Stimulated activated CD8-positive, alpha-beta memory T cell treated with anti-CD3 and anti-CD28 coated beads, Interleukin-12 subunit alpha, Interleukin-12 subunit beta, amount 100 ng/mL, for 1 hour (primary cell): Measurements from ENCODE around the gene TBC1D22A.
A peak's percentile ranks its signal among the peaks of the same experiment; 100 is the strongest.
"Not testable (repeated sequence)": the region's sequence is repeated elsewhere in the genome, so short reads cannot be mapped to it uniquely, and the experiment has no call there.

ENCODE experiments used
- DNase-seq: peaks from one replicate; pipeline ENCODE4 v3.0.0-alpha.2; 2020; ENCODE audit warnings: low read depth

TBC1D22A gene

GRCh38 chr22:46762238-46763050, at the start of gene TBC1D22A:
Gene TBC1D22A (plus strand): TSS chr22:46762650. CDS start chr22:46762787, 137 bp downstream.
- DNase-seq: peak; percentile 88

GRCh38 chr22:46714550-46714949, 47.9 kb upstream of the TBC1D22A start:
- DNase-seq: no peak

GRCh38 chr22:46719921-46720320, 42.5 kb upstream of the TBC1D22A start:
- DNase-seq: no peak

GRCh38 chr22:46721501-46722085, 40.9 kb upstream of the TBC1D22A start:
- DNase-seq: no peak

- DNase-seq: no peak
Measured at GRCh38 chr22:46723882-46724281, 38.6 kb upstream of the TBC1D22A start.

GRCh38 chr22:46725096-46725495, 37.4 kb upstream of the TBC1D22A start:
- no peak for DNase-seq

GRCh38 chr22:46726066-46726985, 36.1 kb upstream of the TBC1D22A start:
- no peak for DNase-seq

- DNase-seq: no peak
Measured at GRCh38 chr22:46726986-46727317, 35.5 kb upstream of the TBC1D22A start.

GRCh38 chr22:46727813-46728364, 34.6 kb upstream of the TBC1D22A start:
- no peak for DNase-seq

GRCh38 chr22:46728470-46728869, 34.0 kb upstream of the TBC1D22A start:
- no peak for DNase-seq

GRCh38 chr22:46730568-46731245, 31.7 kb upstream of the TBC1D22A start:
- DNase-seq: no peak

GRCh38 chr22:46731246-46732040, 31.0 kb upstream of the TBC1D22A start:
- no peak for DNase-seq

GRCh38 chr22:46732041-46732379, 30.4 kb upstream of the TBC1D22A start:
- no peak for DNase-seq

- no peak for DNase-seq
Measured at GRCh38 chr22:46732513-46732912, 29.9 kb upstream of the TBC1D22A start.

GRCh38 chr22:46734213-46734722, 28.2 kb upstream of the TBC1D22A start:
- not testable (repeated sequence) for DNase-seq

GRCh38 chr22:46734830-46735453, 27.5 kb upstream of the TBC1D22A start:
- peak; percentile 42 for DNase-seq

- DNase-seq: no peak
Measured at GRCh38 chr22:46735747-46736608, 26.5 kb upstream of the TBC1D22A start.

GRCh38 chr22:46736705-46737104, 25.7 kb upstream of the TBC1D22A start:
- no peak for DNase-seq
